Right lobe of liver (tissue), 6 donors: ENCODE results near the gene EIF4H. TPM values are rescaled to one million over a fixed set of nuclear protein-coding genes. Genes with fewer than 3 reads are reported as not detected.
A peak's percentile ranks its signal among the peaks of the same experiment; 100 is the strongest.
"Not testable (repeated sequence)": the region's sequence is repeated elsewhere in the genome, so short reads cannot be mapped to it uniquely, and the experiment has no call there.

ENCODE experiments used
- ATAC-seq, 4 donors: fragments of 200-7000 bp; cut with Tn5 transposase; one replicate each; pipeline ENCODE4 v1.9.1; 2020; ENCODE audit warnings: mild to moderate bottlenecking in 4 of 4, moderate library complexity in 4 of 4
- DNase-seq, 3 donors: peaks; one replicate each; pipeline ENCODE4 v3.0.0-alpha.2; 2020
- H3K27ac ChIP-seq, 3 donors: fragments of 200-600 bp; one replicate each; pipeline ENCODE4 v1.8.0; 2022
- H3K27me3 ChIP-seq, 2 donors: fragments of 200-600 bp; one replicate each; pipeline ENCODE4 v1.8.0; 2022
- H3K36me3 ChIP-seq, 4 donors: fragments of 200-600 bp; sonication (generic) in 1 of 4; one replicate each; pipeline versions ENCODE4 v1.5.1 to v1.8.0; 2017 to 2022; ENCODE audit warnings: control low read depth in 1 of 4
- H3K4me1 ChIP-seq, 4 donors: fragments of 200-600 bp; sonication (generic) in 1 of 4; one replicate each; pipeline versions ENCODE4 v1.5.1 to v1.8.0; 2017 to 2022; ENCODE audit warnings: control low read depth in 1 of 4
- H3K4me3 ChIP-seq, 3 donors: fragments of 200-600 bp; one replicate each; pipeline ENCODE4 v1.8.0; 2022
- H3K9me3 ChIP-seq, 4 donors: fragments of 200-600 bp; sonication (generic) in 1 of 4; one replicate each; pipeline versions ENCODE4 v1.5.1 to v1.8.0; 2017 to 2022; ENCODE audit warnings: control low read depth in 1 of 4
- CTCF ChIP-seq, 4 donors: fragments of 200-600 bp in 3 of 4; fragments of 450-650 bp in 1 of 4; IDR thresholded peaks; one replicate each; pipeline versions ENCODE4 v1.5.1 to v1.8.0; 2016 to 2022; ENCODE audit warnings: antibody characterized with exemption in 4 of 4, mild to moderate bottlenecking in 2 of 4
- POLR2A ChIP-seq: fragments of 450-650 bp; IDR thresholded peaks from one replicate; pipeline ENCODE4 v1.6.1; 2017; ENCODE audit warnings: antibody characterized with exemption, mild to moderate bottlenecking
- WGBS: methylation state at CpG from one replicate; pipeline ENCODE4 v1.1.6; 2018; ENCODE audit warnings: low coverage, low lambda C conversion rate; ENCODE audit not compliant: insufficient coverage; ENCODE audit errors: missing lambda C conversion rate; 5-methylcytosine and 5-hydroxymethylcytosine counted together
- intact Hi-C, 2 donors: fragments of 100-400 bp; cut with DNase I; formaldehyde crosslinking; loops; one replicate each; pipeline versions ENCODE4 v1.11.2 to v1.14.1; 2022
- total RNA-seq, 6 experiments: library from RNA; depleted of rRNA in 2 of 6; stranded (reverse); fragments of >200 nt in 2 of 6; fragmentation: NEBNext Ultra II Directional in 3 of 6; extraction: Animal tissue kit (Norgen Biotek cat#: 25700) in 3 of 6; gene quantifications; one replicate each; pipeline versions ENCODE4 v1.1.0 to v1.2.4, GENCODE V29; 2016 to 2023
- donor health status: DM: no; HTN: yes; CAD: no.
- donor health status: DM: no; HTN: no; CAD: no.
- donor health status: DM: no; HTN: no; CAD: no.
- donor health status: DM: no; HTN: yes; CAD: no.
- donor health status: DM: no; HTN: yes; CAD: no.

Gene EIF4H
- total RNA-seq, 6 experiments from 2014 or later, result 117 to 128 (median 118) TPM

GRCh38 chr7:74191231-74191630, 17.1 kb downstream of the EIF4H start:
- TF ChIP-seq CTCF (IDR thresholded peaks at IDR 0.05), result no peak
- no peak for TF ChIP-seq POLR2A
- H3K36me3 ChIP-seq, result peaks cover 13 to 73% (median 43%) of the 10 kb centered on the region in 4 donors
- H3K9me3 ChIP-seq, result no peaks in the 10 kb centered on the region
- no peak for DNase-seq
- H3K4me1 ChIP-seq, result peaks cover 0 to 8% (median 0%) of the 10 kb centered on the region in 4 donors
- WGBS, result 84% methylated on average over 4 of the region's 9 CpGs
- intact Hi-C loops, result no loop called here
- ATAC-seq, result no peak
- H3K27me3 ChIP-seq, result no peaks in the 10 kb centered on the region
- H3K4me3 ChIP-seq, result no peak overlapping the region
- H3K27ac ChIP-seq, result no peak overlapping the region

GRCh38 chr7:74193054-74193453, 18.9 kb downstream of the EIF4H start:
- no peak for ATAC-seq
- 86% methylated on average over 7 of the region's 8 CpGs for WGBS
- Histone ChIP-seq H3K4me1 (no peaks in the 10 kb centered on the region), H3K27me3 (no peaks in the 10 kb centered on the region), H3K4me3 (no peak overlapping the region), H3K36me3 (peaks cover 13 to 74% (median 45%) of the 10 kb centered on the region in 4 donors), H3K9me3 (no peaks in the 10 kb centered on the region), H3K27ac (no peak overlapping the region)
- no peak for DNase-seq
- TF ChIP-seq POLR2A (no peak), CTCF (IDR thresholded peaks at IDR 0.05) (no peak)
- intact Hi-C loops, result no loop called here

- DNase-seq (no peak), ATAC-seq (no peak)
- Histone ChIP-seq H3K4me1 (no peaks in the 10 kb centered on the region), H3K36me3 (peaks cover 13 to 66% (median 41%) of the 10 kb centered on the region in 4 donors), H3K9me3 (no peaks in the 10 kb centered on the region), H3K27me3 (no peaks in the 10 kb centered on the region), H3K4me3 (no peak overlapping the region), H3K27ac (no peak overlapping the region)
- WGBS, result 93% methylated on average over 7 of the region's 7 CpGs
- intact Hi-C loops, result no loop called here
- TF ChIP-seq POLR2A (no peak), CTCF (IDR thresholded peaks at IDR 0.05) (no peak)
These were observed 19.8 kb downstream of the EIF4H start for GRCh38 chr7:74193913-74194312.

- Histone ChIP-seq H3K4me1 (no peaks in the 10 kb centered on the region), H3K27ac (no peak overlapping the region), H3K4me3 (no peak overlapping the region), H3K27me3 (no peaks in the 10 kb centered on the region), H3K9me3 (no peaks in the 10 kb centered on the region), H3K36me3 (peaks cover 8 to 58% (median 34%) of the 10 kb centered on the region in 4 donors)
- intact Hi-C loops, result no loop called here
- DNase-seq, result no peak
- no peak for ATAC-seq
- WGBS, result 95% methylated on average over 2 of the region's 14 CpGs
- TF ChIP-seq POLR2A, result no peak
- no peak for TF ChIP-seq CTCF (IDR thresholded peaks at IDR 0.05)
These were observed 20.5 kb downstream of the EIF4H start for GRCh38 chr7:74194686-74195085.

- 60% methylated on average over 9 of the region's 23 CpGs for WGBS
- H3K36me3 ChIP-seq, result peaks cover 2 to 52% (median 29%) of the 10 kb centered on the region in 4 donors
- H3K9me3 ChIP-seq, result not testable (repeated sequence)
These were observed 21.1 kb downstream of the EIF4H start for GRCh38 chr7:74195139-74195860.

GRCh38 chr7:74195968-74196654, 22.0 kb downstream of the EIF4H start:
- intact Hi-C loops, H3K4me3 ChIP-seq, H3K9me3 ChIP-seq, H3K27me3 ChIP-seq, H3K4me1 ChIP-seq, DNase-seq, H3K27ac ChIP-seq: not testable (repeated sequence)
- peak in 2 of 4 donors; percentile 10 to 30 for ATAC-seq
- no CpG with 5 or more reads among the region's 19 CpGs for WGBS
- peaks cover 0 to 44% (median 21%) of the 10 kb centered on the region in 4 donors for H3K36me3 ChIP-seq

More at GRCh38 chr7:74195139-74195860, 21.1 kb downstream of the EIF4H start:
- H3K4me3 ChIP-seq, H3K4me1 ChIP-seq, DNase-seq, intact Hi-C loops, H3K27ac ChIP-seq, H3K27me3 ChIP-seq: not testable (repeated sequence)
- ATAC-seq, result peak in 2 of 4 donors; percentile 23 to 40
